ENCODE results near the gene ASIC5.
"Not testable (repeated sequence)": the region's sequence is repeated elsewhere in the genome, so short reads cannot be mapped to it uniquely, and the experiment has no call there.

Gene ASIC5

GRCh38 chr4:155866177-155866576 is at the start of gene ASIC5:
Gene ASIC5 (minus strand): TSS chr4:155866277. CDS start chr4:155866226, 51 bp downstream.
- no peak for DNase-seq

- DNase-seq: no peak
Measured at GRCh38 chr4:155914782-155915181, 48.7 kb upstream of the ASIC5 start.

- DNase-seq: no peak
Measured at GRCh38 chr4:155911905-155912304, 45.8 kb upstream of the ASIC5 start.

- no peak for DNase-seq
Measured at GRCh38 chr4:155909615-155910226, 43.6 kb upstream of the ASIC5 start.

GRCh38 chr4:155908187-155909139 is 42.4 kb upstream of the ASIC5 start:
- no peak for DNase-seq

- DNase-seq: no peak
Measured at GRCh38 chr4:155907556-155907955, 41.5 kb upstream of the ASIC5 start.

GRCh38 chr4:155906554-155907247 is 40.6 kb upstream of the ASIC5 start:
- peak; percentile 3 for DNase-seq

GRCh38 chr4:155904331-155904730 is 38.3 kb upstream of the ASIC5 start:
- no peak for DNase-seq

- no peak for DNase-seq
Measured at GRCh38 chr4:155903453-155903852, 37.4 kb upstream of the ASIC5 start, which contains the start of gene TDO2. Gene TDO2 (plus strand): TSS chr4:155903696. CDS start chr4:155903759, 63 bp downstream.

GRCh38 chr4:155901013-155901412 is 34.9 kb upstream of the ASIC5 start:
- DNase-seq: no peak

GRCh38 chr4:155900381-155900780 is 34.3 kb upstream of the ASIC5 start:
- DNase-seq: no peak

GRCh38 chr4:155899891-155900290 is 33.8 kb upstream of the ASIC5 start:
- DNase-seq: no peak

GRCh38 chr4:155898371-155898770 is 32.3 kb upstream of the ASIC5 start:
- not testable (repeated sequence) for DNase-seq

GRCh38 chr4:155891058-155891457 is 25.0 kb upstream of the ASIC5 start:
- DNase-seq: no peak

GRCh38 chr4:155889946-155890345 is 23.9 kb upstream of the ASIC5 start:
- no peak for DNase-seq

- no peak for DNase-seq
Measured at GRCh38 chr4:155889031-155889793, 23.1 kb upstream of the ASIC5 start.

GRCh38 chr4:155887847-155888570 is 21.9 kb upstream of the ASIC5 start:
- no peak for DNase-seq

GRCh38 chr4:155887045-155887444 is 21.0 kb upstream of the ASIC5 start:
- DNase-seq: no peak

GRCh38 chr4:155885666-155886065 is 19.6 kb upstream of the ASIC5 start:
- DNase-seq: no peak

- no peak for DNase-seq
Measured at GRCh38 chr4:155883895-155884294, 17.8 kb upstream of the ASIC5 start.

GRCh38 chr4:155881555-155881954 is 15.5 kb upstream of the ASIC5 start:
- no peak for DNase-seq

GRCh38 chr4:155879767-155880166 is 13.7 kb upstream of the ASIC5 start:
- DNase-seq: no peak
